HG03095 (cell line): ENCODE results near the gene PRLHR.
"Not testable (repeated sequence)": the region's sequence is repeated elsewhere in the genome, so short reads cannot be mapped to it uniquely, and the experiment has no call there.

Experiments
- ATAC-seq: cut with Tn5 transposase; IDR thresholded peaks from one replicate; pipeline ENCODE4 v1.9.1; 2021; ENCODE audit warnings: moderate library complexity; ENCODE audit not compliant: unreplicated experiment

The PRLHR gene

DNA sequence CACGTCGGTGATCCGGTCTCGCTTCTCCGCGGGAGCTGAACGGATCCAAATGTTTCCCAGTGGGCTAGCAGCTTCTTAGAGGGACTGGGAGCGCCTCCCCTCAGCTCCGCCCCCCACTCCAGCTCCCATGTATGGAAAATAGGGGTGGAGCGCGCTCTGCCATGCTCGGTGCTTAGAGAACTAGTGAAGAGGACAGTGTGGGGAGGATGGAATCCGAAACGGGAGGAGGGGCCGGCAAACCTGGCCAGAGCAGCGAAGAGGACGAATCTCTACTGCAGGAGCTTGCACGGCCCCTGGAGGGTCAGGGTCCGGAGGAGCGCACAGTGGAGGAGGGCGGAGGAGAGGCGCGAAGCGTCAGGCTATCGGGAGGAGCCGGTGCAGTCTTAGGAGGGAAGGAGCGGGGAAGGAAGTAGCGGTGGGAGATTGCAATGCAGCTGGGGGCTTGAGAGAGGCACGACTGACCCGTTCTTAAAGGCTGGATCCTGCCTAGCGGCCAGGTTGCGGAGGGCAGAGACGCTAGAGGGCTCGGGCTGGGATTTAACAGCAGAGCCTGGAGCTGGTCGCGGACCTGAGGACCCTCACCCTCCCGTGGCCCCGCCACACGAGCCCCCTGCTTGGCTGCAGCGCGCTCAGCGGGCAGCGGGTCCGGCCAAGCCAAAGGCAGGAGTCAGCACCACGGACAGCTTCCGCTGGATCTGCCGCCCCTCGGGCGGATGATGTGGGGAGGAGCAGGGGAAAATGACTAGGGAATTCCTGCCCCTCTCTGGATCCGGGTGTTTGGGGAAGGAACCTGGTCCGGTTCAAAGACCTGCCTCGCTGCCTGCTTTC lies at the start of gene PRLHR:
Gene PRLHR (minus strand): TSS at position 51 of the 828 bp plus-strand sequence. CDS start 404 bp downstream, outside the sequence.
- no peak for ATAC-seq

DNA sequence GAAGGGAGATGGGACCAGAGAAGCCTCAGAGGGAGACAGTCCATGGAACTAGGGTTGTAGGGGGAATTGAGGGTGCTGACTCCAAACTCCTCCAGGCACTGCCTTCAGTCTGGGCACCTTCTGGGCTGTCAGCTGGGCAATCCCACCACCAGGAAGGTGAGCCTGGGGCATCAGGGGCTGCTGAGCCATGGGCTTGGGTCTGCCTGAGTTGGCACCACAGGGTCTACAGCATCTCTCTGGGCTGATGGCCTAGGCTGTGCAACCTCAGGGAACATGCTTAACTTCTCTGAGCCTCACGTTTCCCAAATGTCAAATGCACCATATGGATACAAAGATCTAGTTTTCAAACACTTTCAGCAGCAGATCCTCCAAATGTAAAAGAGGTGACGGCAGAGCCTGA lies 46.8 kb upstream of the PRLHR start:
- ATAC-seq = no peak

DNA sequence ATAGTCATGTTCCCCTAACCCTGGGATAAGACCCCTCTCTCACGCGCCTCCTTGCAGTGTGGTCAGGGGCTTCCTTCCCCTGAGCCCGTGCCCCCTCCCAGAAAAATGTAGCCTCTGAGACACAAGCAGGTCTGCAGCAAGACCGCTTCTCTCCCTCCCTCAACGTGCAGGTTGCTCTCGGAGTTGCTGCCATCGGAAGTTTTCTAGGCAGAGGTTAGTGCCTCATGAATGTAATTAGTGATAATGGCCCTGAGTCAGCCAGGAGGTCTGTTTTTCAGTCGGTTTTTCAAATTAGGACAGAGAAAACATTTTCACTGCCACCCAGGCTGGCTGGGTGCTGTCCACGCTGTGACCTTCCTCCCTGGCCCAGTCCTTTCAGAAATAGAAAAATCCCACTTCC lies 43.2 kb upstream of the PRLHR start:
- ATAC-seq = no peak

DNA sequence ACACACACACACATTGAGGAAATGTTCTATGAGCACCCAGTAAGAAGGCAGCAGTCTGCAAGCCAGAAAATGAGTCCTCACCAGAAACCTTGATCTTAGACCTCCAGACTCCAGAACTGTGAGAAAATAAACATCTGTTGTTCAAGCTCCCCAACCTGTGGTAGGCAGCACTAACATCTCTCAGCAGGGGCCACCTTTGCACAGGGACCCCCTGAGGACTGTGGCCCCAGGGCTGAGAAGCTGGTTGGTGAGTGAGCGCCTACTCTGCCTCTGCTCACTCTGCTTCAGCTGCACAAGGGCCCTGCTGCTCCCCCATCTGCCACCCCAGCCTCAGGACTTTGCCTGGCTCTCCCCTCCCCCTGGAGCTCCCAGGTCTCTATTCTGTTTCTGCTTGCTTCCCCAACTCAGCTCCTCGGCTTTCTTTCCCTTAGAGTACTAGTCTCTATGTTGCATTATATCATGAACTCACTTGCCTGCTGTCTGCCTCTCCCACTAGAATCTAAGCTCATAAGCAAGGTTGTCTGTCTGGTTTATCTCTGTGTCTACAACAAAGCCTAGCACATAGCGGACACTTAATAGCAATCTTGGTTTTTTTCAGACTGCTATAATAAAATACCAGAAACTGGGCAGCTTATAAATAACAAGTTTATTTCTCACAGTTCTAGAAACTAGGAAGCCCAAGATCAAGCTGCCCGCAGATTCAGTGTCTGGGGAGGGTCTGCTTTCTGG lies 40.4 kb upstream of the PRLHR start:
- no peak for ATAC-seq

DNA sequence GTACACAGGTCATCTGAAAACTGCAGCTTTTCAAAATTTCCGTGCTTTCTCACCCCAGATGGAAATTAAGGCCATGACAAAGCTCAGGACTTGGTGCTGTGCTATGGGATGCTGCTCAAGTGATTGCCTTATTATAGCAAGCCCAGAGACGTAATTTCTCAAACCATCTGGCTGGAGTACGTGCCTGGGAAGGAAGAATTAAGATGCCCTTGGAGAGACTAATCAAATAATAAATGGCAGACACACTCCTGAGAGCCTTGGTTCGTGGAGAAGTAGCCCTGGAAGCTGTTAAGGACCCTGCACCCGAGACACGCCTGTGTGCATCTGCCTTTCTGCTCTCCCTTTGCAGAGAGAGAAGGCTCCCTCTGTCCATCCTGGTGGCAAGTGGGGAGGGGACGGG lies 38.3 kb upstream of the PRLHR start:
- no peak for ATAC-seq

DNA sequence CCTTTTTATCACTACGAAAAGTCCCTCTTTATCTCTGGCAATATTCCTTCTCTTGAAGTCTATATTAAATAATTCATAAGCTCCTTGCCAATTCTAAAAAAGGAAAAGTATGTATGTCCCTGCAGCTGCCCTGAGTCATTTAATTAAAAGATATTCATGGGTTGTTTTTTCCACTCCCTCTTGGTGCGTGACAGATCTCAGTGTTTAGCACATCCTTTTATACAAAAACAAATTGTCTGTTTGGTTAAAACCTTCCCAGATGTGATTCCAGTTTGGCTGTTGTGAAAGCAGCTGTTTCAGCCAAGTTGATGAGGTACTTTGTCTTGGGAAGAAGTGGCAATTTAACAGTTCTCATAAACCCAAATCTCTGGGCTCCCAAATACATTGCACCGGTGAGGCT lies 33.8 kb upstream of the PRLHR start:
- no peak for ATAC-seq

DNA sequence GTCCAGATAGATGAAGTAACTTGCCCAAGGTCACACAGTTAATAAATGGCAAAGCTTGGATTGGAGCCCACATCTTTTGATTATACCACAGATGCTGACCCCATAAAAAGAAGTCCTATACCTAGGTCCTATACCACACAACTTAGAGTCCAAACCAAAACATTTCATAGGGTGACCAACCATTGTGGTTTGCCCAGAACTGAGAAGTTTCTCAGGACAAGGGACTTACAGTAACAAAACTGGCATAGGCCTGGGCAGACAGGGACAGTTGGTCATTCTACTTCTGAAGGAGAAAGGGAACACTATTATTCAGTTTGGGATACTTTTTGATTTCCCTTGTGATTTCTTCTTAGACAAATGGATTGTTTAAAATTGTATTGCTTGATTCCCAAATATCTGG lies 32.9 kb upstream of the PRLHR start:
- no peak for ATAC-seq

DNA sequence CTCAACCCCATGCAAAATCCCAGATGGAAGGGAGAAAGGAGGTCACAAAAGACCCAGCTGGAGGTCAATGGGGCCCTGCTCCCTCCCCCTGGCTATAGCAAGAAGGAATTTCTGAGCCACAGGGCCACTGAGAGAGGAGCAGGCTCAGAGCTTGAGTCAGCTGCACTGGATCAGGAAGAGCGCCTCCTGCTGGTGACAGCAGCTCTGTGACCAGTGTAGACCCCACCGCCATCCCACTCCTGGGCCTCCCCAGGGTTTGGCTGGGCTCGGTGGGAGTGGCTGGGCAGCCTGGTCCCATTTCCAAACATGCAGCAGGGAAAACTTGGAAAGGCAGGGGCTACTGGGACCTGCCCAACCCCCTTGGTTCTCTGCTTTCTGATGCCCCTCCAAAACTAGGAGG lies 31.5 kb upstream of the PRLHR start:
- no peak for ATAC-seq

DNA sequence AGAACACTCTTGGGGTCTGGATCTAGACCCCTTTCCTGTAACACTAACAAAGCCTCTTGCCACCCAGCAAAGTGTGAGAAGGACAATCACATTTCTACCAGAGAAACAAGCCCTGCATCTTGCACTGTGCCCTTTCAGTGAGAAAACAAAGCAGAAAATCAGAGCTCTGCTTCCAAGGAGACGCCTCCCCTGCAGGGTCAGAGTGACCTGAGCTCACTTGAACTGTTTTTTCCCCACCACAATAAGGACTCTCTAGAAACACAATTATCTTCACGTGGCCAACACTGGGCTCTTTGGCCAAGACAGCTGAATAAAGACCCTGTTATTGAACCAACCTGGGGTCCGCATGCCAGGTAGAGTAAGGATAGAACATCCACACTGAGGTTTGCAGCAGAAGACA lies 30.1 kb upstream of the PRLHR start:
- ATAC-seq = no peak

DNA sequence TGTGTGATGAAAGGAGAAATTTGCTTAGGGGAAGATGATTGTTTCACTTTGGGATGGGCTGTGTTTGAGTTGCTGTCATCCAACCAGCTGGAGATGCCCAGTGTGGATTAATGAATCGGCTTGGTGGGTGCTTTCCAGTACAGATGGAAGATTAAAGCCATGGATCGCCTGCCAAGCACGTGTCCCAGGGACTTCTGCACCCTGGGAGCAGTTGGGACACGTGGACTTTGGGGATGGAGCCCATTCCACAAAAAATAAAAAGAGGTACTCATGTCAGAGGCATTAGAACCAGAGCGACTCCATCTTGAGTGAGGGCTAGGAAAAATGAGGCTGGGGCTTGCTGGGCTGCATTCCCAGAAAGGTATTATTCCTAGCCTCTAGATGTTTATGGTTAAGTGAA lies 29.3 kb upstream of the PRLHR start:
- ATAC-seq = no peak

DNA sequence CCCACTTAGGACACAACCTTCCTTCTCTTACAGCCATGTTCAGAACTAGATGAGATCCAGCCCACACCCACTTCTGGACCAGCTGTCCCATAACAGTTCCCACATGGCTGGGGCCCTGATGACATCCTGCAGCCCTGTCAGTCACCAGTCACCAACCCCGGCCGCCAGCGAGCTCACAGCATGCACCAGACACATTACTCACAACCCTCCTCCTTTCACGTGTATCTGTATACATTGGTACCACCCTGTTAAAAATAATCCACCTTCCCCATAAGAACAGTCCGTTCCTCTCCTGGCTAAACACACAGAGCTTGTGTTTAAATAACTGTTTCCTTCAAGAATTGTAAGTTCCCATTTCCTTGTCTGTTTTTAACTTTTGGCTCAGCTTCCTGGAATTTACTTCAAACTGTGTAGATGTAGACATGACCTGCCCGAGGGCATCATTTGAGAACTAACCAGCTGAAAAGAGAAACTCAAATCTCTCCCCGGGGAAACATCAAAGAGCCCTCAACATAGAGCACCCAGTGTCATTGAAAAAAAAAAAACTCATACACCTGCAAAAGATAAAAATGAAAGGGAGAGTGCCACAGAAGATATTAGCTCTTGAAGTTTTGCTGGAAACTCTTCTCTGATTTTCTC lies 26.0 kb upstream of the PRLHR start:
- ATAC-seq = no peak

DNA sequence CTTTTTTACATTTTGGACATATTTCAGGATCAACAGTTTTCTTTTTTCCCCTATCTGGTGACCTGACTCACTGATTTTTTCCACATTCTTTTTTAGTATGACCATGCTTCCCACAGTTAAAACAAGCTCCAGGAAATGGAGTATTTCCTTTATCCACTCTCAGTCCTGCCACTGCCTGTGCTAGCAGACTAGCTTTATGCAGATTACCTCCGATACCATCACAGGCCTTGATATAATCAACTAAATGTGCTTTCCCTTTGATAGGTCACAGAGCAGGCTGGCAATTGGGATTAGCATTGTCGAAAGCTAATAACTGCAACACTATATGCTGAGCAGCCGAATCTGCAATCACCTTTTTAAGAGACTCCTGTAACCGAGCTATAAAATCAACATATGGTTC lies 18.4 kb upstream of the PRLHR start:
- not testable (repeated sequence) for ATAC-seq

DNA sequence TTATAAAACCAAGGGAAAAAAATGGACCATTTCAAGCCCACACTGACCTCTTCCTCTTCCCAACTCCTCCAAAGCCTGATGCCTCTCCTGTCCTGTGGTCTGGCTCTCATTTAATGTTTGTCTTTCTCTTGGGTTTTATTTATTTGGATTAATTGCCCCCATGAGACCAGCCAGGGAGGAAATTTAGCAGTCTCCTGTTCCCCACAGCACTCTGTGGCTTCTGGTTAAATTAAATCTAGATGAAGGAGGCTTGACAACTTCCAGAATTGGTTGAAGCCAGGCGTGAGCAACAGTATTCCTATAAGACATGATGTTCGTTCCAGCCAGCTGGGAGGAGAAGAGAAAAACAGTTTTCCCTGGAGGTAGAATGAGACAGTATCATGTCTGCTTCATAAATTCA lies 15.1 kb upstream of the PRLHR start:
- ATAC-seq = no peak

DNA sequence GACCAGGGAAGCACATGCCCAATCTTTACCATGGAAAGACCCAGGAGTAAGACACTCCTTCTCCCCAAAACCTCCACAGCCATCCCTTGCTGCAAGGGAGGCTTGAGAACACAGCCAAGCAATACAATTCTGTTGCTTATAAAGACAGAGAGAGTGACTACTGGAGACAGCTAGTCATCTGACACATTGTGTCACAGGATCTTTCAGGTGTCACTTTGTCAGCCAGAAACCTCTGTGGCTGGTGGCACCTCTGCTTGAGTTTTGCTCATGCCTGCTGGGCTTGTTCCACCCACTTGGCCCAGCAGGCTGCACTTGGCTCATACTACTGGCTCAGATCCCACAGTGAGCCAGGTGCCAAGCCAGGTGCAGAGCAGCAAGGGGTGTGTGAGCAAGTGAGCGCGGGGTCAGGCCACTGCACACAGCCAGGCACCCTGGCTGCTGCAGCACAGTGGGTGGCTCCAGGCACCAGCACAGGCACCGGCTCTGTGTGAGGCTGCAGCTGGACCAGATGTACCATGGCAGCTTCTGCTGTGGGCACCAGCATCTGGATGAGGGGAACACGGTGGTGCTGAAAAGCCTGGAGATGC lies 12.4 kb upstream of the PRLHR start:
- no peak for ATAC-seq

DNA sequence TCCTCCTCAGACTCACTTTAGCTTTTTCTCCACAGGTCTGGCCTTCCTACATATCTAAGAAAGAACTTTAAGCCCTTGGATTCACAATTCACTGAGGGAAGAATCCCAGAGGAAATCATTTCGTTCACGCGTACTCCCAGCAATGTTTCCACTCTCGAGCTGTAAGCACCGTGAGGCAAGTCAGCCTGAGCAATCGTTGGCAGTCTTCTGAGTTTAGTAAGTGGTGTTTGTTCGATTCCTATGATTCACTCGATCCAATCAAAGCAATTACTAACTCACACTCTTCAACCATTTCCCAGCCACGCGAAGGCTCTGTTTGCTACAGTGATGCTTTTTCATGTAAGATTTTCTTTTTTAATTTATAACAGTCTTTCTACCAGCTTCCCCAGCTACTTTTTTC lies 10.2 kb upstream of the PRLHR start:
- no peak for ATAC-seq

DNA sequence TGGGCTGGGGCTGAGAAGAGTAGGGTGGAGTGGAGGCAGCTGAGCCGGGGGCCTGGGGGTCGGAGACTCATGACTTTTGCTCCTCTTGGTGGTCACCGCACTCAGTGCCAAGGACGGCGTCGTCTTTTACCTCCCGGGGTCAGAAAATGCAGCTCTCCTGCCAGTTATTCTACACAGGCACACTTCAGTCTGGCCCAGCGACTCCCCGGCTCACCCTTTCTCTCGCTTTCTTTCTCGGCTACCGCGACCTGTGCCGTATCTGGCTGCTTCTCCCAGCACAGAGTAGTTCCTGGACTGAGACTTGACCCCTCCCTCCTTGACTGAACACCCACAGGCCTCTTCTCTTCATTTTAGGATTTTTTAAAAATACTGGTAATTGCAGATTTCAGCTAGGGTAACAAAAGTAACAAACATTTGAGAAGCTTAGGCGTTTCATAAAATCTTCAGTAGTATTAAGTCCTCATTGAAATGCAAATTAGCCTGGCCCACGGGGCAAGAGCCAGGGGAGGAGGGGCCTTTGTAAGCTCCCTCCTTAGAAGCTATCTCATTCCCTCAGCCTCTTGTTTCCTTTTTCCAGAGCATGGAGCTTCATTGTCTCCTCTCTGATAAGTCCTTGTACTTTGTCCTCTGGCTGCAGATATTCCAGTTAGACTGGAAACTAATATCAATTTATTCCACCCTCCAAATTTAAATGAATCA lies 1.1 kb upstream of the PRLHR start:
- no peak for ATAC-seq

DNA sequence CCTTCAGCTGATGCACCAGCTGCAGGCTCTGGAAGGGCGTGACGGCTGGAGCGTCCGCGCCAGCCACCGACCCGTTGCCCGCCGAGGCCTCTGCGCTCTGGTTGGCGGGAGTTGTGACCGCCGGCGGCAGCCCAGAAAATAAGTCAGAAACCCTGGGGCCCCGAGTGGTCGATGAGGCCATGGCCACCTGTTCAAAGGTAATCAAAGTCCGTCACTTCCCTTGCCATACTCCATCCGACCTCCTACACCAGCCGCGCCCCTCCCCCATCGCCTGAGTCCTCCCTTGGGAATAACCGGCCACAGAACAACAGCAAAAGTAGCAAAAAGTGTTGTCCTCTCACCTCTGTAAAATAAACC lies 406 bp downstream of the PRLHR start:
- no peak for ATAC-seq

DNA sequence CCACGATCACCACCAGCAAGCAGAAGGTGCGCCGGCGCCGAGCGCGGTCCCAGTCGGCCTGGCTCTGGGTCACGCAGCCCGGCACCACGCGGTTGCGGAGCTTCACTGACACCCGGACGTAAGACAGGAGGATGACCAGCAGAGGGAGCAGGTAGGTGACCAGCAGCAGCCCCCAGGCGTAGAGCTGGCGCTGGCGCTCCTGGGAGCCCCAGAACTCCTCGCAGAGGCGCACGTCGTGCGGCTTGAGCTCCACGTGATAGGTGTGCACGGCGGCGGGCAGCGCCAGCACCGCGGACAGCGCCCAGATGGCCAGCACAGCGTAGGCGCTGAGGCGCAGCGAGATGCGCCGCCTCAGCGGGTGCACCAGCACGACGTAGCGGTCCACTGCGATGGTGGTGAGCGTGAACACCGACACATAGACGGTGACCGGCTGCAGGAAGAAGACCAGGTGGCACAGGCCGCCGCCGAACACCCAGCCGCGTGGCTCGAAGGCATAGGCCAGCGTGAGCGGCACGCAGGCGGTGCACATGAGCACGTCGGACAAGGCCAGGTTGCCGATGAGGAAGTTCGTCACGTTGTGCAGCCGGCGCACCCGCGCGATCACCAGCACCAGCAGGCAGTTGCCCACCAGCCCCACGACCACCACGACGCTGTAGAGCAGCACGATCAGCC lies 920 bp downstream of the PRLHR start:
- no peak for ATAC-seq

DNA sequence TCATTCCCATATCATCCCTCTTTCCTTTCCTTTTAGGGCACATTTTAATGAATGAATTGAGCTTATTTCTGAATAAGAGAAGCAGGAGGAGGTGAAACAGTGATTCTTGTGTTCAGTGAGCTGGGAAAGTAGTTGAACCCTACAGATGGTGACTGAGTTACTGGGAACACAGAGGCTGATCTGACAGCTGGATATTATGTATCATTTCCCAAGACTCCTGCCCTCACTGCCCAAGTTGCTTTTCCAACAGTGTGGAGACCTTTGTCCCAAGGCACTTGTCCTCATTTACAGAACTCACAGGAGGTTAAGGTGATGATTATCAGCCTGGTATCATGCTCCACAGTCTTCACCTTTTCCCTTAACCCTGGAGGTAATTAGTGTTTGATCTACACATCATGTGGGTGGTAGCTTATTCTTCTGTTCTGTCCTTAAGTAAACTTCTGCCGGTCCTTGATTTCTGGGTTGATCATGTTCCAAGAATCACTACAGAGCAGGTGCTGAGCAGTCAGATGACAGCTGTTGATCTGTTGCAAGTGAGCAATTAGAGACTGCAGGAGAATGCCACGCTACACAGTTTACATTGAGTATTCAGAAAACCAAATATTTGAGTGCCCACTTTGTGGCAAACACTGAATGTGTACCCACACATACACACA lies 2.6 kb downstream of the PRLHR start:
- no peak for ATAC-seq

DNA sequence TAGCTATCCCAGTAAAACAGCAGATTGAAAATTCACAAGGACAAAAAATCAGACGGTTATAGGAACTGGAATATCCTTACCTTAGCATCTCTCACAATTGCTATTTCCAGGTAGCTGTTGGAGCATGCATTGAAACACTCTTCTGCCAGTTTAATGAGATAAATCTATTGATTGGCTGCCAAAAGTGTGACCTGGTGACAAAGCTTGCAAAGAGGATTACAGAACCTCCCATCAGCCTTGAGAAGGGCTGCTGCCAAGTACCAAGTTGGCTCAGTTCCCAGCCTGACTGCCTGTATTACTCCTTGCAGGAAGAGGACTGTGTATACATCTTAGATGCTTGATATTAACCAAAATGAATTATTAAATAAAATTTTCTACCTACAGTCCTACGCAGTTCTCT lies 5.1 kb downstream of the PRLHR start:
- ATAC-seq = no peak
